Measurements from ENCODE around the gene USP43. TPM values are rescaled to one million over a fixed set of nuclear protein-coding genes. Genes with fewer than 3 reads are reported as not detected.

USP43 gene
- polyA plus RNA-seq, 1 of the 3 experiments (the other 2 are of a cell fraction) = 0.07 TPM

- 22% methylated on average over 18 of the region's 18 CpGs for WGBS (ENCODE audit: low lambda C conversion rate)
- Histone ChIP-seq H3K9me2 (no peaks in the 10 kb centered on the region), H3K27ac (ENCODE audit: low read depth in 2 of 2, low read length in 1 of 2) (no peak overlapping the region), H2AFZ (ENCODE audit: low read depth) (no peak overlapping the region), H3K9me3 (no peaks in the 10 kb centered on the region), H3K4me2 (no peak overlapping the region), H3K27me3 (ENCODE audit: insufficient read depth) (peaks cover 55% of the 10 kb centered on the region), H3F3A (replicated peaks; ENCODE audit: insufficient read depth) (no peaks in the 10 kb centered on the region), H4K20me1 (ENCODE audit: insufficient read depth) (no peaks in the 10 kb centered on the region), H3K9ac (no peak overlapping the region), H3K36me3 (replicated peaks in 1 of 2; ENCODE audit: control insufficient read depth in 1 of 2, insufficient read depth in 2 of 2, low read length in 1 of 2) (no peaks in the 10 kb centered on the region), H3K4me1 (ENCODE audit: control insufficient read depth in 1 of 2, insufficient read depth in 2 of 2, low read depth in 1 of 2, low read length in 1 of 2) (no peaks in the 10 kb centered on the region), H3K4me3 (ENCODE audit: low read depth in 2 of 2, low read length in 1 of 2) (no peak overlapping the region), H3K79me2 (ENCODE audit: insufficient read depth) (no peaks in the 10 kb centered on the region)
- ChIA-PET CTCF (interaction anchor here (0.7 to 1.4 kb wide), 12 partner anchors 9 to 152 kb away, joined by 3 to 12 read pairs (median 4); partner anchors contain the start of gene STX8), POLR2A (interaction anchor here (0.6 kb wide), 1 partner anchor 52 kb away, joined by 3 read pairs; no protein-coding TSS in a partner anchor)
- no peak for DNase-seq
- TF ChIP-seq TEAD4 (IDR thresholded peaks at IDR 0.05; ENCODE audit: borderline replicate concordance, insufficient read depth) (no peak), RXRA (IDR thresholded peaks at IDR 0.05; ENCODE audit: borderline replicate concordance, low read depth) (no peak), FOSL2 (IDR thresholded peaks at IDR 0.05; ENCODE audit: borderline replicate concordance, low read depth) (no peak), TCF12 (IDR thresholded peaks at IDR 0.05) (no peak), REST (IDR thresholded peaks at IDR 0.05; ENCODE audit: low read depth, low read length) (no peak), EZH2phosphoT487 (IDR thresholded peaks at IDR 0.05; ENCODE audit: borderline replicate concordance, low read depth) (no peak), NFIC (IDR thresholded peaks at IDR 0.05; ENCODE audit: borderline replicate concordance) (no peak), SMC3 (IDR thresholded peaks at IDR 0.05; ENCODE audit: low read depth, low read length) (no peak), ELF1 (IDR thresholded peaks at IDR 0.05) (no peak), POLR2AphosphoS5 (IDR thresholded peaks at IDR 0.05; ENCODE audit: low read depth, low read length) (no peak), CHD2 (IDR thresholded peaks at IDR 0.05; ENCODE audit: low read length, partially characterized antibody) (no peak), JUND (IDR thresholded peaks at IDR 0.05) (no peak), MEF2A (IDR thresholded peaks at IDR 0.05; ENCODE audit: borderline replicate concordance, low read depth) (no peak), RFX5 (IDR thresholded peaks at IDR 0.05; ENCODE audit: low read length) (no peak), SIN3A (IDR thresholded peaks at IDR 0.05; ENCODE audit: borderline replicate concordance, low read depth, low read length) (no peak), EP300 (IDR thresholded peaks at IDR 0.05; ENCODE audit: borderline replicate concordance in 1 of 2, low read depth in 1 of 2, low read length in 1 of 2) (no peak), ZBTB33 (IDR thresholded peaks at IDR 0.05; ENCODE audit: borderline replicate concordance, low read depth) (no peak)
- TF ChIP-seq, protein P1, sequence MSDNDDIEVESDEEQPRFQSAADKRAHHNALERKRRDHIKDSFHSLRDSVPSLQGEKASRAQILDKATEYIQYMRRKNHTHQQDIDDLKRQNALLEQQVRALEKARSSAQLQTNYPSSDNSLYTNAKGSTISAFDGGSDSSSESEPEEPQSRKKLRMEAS (IDR thresholded peaks at IDR 0.05; ENCODE audit: low read depth) = no peak
- TF ChIP-seq, protein P2, sequence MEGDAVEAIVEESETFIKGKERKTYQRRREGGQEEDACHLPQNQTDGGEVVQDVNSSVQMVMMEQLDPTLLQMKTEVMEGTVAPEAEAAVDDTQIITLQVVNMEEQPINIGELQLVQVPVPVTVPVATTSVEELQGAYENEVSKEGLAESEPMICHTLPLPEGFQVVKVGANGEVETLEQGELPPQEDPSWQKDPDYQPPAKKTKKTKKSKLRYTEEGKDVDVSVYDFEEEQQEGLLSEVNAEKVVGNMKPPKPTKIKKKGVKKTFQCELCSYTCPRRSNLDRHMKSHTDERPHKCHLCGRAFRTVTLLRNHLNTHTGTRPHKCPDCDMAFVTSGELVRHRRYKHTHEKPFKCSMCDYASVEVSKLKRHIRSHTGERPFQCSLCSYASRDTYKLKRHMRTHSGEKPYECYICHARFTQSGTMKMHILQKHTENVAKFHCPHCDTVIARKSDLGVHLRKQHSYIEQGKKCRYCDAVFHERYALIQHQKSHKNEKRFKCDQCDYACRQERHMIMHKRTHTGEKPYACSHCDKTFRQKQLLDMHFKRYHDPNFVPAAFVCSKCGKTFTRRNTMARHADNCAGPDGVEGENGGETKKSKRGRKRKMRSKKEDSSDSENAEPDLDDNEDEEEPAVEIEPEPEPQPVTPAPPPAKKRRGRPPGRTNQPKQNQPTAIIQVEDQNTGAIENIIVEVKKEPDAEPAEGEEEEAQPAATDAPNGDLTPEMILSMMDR (IDR thresholded peaks at IDR 0.05) = no peak
- TF ChIP-seq, protein P3, sequence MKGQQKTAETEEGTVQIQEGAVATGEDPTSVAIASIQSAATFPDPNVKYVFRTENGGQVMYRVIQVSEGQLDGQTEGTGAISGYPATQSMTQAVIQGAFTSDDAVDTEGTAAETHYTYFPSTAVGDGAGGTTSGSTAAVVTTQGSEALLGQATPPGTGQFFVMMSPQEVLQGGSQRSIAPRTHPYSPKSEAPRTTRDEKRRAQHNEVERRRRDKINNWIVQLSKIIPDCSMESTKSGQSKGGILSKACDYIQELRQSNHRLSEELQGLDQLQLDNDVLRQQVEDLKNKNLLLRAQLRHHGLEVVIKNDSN (IDR thresholded peaks at IDR 0.05; ENCODE audit: borderline replicate concordance, low read depth) = no peak
Measured at GRCh38 chr17:9728005-9728404, 82.7 kb downstream of the USP43 start.
